Stimulated activated CD8-positive, alpha-beta memory T cell treated with anti-CD3 and anti-CD28 coated beads, Interleukin-15, amount 100 ng/mL, for 1 hour (primary cell): ENCODE data around the gene MTO1.
"Not testable (repeated sequence)": the region's sequence is repeated elsewhere in the genome, so short reads cannot be mapped to it uniquely, and the experiment has no call there.

Experiments used
- DNase-seq: peaks from one replicate; pipeline ENCODE4 v3.0.0-alpha.2; 2020; ENCODE audit warnings: low read depth

MTO1 gene

DNA sequence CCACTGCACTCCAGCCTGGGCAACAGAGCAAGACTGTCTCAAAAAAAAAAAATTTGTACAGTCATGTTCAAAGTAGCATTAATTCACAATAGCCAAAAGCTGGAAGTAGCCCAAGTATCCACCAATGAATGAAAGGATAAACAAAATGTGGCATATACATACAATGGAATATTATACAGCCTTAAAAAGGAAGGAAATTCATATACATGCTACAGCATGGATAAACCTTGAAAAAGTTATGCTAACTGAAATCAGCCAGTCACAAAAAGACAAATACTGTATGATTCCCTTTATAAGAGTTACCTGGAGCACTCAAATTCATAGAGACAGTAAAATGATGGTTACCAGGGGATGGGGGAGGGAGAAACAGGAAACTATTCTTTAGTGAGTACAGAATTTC, 43.6 kb downstream of the MTO1 start:
- no peak for DNase-seq

DNA sequence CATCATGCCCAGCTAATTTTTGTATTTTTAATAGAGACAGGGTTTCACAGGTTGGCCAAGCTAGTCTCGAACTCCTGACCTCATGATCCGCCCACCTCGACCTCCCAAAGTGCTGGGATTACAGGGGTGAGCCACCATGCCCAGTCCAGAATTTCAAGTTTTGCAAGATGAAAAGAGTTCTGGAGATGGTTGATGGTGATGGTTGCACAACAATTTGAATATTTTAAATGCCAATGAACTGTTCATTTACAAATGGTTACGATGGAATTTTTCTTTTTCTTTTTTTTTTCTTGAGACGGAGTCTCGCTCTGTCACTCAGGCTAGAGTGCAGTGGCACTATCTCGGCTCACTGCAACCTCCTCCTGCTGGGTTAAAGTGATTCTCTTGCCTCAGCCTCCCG, 44.2 kb downstream of the MTO1 start:
- not testable (repeated sequence) for DNase-seq

DNA sequence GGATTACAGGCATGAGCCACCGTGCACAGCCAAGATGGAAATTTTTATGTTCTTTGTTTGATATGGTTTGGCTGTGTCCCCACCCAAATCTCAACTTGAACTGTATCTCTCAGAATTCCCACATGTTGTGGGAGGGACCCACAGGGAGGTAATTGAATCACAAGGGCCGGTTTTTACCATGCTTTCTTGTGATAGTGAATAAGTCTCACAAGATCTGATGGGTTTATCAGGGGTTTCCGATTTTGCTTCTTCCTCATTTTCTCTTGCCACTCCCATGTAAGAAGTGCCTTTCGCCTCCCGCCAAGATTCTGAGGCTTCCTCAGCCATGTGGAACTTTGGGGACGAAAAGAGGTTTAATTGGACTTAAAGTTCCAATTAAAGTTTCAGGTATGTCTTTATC, 44.7 kb downstream of the MTO1 start:
- DNase-seq = no peak

DNA sequence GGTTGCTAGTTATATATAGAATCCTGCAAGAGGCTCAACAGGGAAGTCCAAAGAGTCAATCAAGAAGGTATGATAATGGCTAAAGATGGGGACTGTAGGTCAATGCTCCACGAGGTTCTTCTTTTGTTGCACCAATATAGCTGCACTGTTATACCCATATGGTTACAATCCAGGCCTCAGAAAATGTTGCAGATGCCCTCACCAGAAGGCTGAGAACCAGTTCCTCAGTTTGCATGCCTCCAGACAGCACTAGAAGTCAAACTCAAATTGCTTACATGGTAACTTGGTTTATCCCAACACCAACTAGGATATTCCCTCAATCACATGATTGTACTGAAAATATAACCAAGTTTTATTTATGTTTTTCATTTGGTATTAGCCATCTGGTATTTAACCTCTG, 47.2 kb downstream of the MTO1 start:
- DNase-seq = no peak

DNA sequence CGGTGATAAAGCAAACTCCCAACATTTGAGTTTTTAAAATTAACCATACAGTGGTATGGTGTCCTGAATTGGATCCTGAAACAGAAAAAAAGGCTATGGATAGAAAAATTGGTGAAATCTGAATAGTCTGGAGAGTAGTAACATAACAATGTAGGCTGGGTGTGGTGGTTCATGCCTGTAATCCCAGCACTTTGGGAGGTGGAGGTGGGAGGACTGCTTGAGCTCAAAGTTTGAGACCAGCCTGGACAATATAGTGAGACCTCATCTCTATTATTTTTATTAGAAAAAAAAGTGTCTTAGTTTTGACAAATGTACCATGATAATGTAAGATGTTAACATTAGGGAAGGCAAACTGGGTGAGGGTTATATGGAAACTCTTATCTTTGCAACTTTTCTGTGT, 48.3 kb downstream of the MTO1 start:
- no peak for DNase-seq

DNA sequence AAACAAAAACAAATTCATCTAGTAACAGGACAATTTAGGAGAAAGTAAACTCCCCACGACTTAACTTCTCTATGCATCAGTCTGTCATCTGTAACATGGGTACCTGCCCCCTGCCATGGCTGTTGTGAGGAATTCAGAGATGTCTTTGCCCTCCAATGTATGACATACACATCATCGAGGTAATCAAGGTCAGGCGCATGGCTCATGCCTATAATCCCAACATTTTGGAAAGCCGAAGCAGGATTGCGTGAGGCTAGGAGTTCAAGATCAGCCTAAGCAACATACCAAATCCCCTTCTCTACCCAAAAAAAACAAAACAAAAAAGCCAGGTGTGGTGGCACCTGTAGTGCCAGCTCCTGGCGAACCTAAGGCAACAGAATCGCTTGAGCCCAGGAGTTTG, 50.3 kb downstream of the MTO1 start:
- DNase-seq = no peak

DNA sequence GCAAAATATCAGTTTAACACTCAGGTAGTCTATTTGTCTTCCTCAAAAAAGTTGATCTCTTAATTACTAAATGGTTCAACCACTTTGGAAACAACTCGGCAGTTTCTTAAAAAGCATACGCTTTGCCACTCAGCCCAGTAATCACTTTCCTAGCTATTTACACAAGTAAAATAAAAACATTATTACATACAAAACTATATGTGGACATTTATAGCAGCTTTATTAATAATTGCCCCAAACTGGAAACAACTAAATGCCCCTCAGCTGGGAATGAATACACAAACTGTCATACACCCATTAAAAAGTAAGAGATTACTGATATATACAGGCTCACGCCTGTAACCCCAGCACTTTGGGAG, 51.9 kb downstream of the MTO1 start:
- no peak for DNase-seq

DNA sequence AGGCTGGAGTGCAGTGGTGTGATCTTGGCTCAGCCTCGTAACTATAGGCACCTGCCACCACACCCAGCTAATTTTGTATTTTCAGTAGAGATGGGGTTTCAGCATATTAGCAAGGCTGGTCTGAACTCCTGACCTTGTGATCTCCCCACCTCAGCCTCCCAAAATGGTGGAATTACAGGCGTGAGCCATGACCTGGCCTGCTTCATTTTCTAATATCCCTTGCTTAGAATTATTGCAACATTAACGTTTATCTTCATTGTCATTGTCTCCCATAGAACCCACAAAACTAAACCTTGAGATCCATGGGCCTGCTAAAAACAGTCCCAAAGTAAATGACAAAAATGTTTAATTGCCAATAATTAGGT, 53.2 kb downstream of the MTO1 start:
- DNase-seq = no peak

DNA sequence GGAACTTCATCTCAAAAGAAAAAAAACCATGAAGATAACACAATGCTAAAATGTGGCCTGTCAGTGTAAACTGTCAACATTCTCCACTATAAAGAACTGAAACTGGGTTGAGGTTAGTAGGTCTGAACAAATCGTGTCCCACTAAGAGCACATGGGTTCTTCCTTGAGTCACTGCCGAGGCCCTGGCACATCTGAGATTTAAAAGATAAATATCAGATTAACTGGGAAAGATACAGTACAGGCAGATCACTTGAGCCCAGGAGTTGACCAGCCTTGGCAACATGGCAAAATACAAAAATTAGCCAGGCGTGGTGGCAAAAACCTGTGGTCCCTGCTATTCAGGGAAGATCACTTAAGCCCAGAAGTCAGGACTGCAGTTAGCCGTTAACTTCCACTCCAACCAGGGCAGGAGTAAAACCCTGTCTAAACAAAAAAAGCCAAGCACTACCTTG, 53.7 kb downstream of the MTO1 start:
- DNase-seq = no peak

DNA sequence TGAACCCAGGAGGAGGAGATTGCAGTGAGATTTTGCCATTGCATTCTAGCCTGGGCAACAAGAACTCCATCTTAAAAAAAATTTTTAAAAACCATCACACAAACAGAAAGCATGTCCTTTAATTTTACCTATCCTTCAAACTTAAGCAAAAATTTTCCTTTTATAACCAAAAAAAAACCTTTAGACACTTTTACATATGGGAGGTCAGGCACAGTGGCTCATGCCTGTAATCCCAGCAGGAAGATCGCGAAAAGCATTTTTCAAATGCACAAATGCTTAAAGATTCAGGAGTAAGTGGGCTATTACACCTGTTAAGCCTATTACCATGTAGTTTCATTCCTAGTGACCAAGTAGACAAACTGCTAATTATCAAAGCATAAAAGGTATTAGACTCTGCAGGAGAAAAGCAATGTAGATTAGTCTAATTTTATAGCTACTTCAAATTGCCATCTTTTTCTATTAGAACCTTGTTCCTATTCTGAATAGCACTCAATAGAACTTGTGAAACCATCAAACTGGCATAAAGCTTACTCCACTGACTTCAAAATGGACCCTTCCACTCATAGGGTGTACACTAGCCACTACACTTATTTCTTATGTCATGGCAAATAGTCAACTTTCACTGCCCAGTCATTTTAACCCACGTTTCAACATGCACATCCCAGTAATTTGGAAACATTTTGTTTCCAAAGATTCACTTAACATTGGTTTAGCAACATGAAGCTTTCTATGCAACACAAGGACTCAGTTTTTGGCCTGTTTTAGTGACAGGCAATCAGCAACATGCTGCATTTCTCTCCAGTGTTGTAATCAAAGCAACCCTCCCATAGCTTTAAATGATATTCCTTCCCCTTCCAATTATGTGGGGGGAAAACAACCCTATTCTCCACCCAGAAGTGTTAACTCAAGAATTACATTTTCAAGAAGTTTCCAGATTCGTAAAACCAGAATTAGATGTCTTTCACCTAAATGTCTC, 55.3 kb downstream of the MTO1 start:
- no peak for DNase-seq

DNA sequence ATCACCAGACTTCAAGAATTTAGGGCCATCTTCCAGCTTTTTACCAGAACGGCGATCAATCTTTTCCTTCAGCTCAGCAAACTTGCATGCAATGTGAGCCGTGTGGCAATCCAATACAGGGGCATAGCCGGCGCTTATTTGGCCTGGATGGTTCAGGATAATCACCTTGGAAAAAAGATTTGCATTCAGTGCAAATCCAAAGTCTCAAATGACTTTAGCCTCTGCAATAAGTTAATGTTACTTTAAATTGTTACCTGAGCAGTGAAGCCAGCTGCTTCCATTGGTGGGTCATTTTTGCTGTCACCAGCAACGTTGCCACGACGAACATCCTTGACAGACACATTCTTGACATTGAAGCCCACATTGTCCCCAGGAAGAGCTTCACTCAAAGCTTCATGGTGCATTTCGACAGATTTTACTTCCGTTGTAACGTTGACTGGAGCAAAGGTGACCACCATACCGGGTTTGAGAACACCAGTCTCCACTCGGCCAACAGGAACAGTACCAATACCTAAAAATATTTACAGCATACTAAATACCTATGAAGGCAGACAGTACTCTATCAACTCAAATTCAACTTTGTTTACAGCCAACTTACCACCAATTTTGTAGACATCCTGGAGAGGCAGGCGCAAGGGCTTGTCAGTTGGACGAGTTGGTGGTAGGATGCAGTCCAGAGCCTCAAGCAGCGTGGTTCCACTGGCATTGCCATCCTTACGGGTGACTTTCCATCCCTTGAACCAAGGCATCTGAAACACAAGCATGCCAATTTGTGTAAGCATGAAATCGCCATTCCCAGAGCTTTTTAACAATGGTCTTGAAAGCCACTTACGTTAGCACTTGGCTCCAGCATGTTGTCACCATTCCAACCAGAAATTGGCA, 56.8 kb downstream of the MTO1 start:
- DNase-seq = not testable (repeated sequence)

DNA sequence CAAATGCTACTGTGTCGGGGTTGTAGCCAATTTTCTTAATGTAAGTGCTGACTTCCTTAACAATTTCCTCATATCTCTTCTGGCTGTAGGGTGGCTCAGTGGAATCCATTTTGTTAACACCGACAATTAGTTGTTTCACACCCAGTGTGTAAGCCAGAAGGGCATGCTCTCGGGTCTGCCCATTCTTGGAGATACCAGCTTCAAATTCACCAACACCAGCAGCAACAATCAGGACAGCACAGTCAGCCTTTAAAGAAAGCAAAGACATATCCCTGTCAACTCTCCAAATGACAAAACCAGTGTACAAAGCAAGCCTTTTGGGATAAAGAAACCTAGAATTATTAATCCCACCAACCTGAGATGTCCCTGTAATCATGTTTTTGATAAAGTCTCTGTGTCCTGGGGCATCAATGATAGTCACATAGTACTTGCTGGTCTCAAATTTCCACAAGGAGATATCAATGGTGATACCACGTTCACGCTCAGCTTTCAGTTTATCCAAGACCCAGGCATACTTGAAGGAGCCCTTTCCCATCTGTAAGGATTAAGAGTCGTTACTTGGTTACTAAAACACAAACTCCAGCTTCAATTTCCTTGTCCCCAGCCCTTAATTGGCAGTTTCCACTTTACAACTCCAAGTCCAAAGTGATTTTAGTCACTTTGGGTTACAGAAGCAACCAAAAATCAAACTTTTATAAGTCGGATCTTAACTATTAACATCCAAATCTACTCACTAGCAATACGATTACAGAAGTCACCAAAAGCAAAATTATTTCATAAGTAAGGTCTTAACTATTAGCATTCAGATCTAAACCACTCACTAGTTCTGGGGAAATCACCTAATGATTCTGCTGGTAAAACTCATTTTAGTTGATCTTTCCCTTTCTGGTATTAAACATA, 57.7 kb downstream of the MTO1 start:
- not testable (repeated sequence) for DNase-seq

DNA sequence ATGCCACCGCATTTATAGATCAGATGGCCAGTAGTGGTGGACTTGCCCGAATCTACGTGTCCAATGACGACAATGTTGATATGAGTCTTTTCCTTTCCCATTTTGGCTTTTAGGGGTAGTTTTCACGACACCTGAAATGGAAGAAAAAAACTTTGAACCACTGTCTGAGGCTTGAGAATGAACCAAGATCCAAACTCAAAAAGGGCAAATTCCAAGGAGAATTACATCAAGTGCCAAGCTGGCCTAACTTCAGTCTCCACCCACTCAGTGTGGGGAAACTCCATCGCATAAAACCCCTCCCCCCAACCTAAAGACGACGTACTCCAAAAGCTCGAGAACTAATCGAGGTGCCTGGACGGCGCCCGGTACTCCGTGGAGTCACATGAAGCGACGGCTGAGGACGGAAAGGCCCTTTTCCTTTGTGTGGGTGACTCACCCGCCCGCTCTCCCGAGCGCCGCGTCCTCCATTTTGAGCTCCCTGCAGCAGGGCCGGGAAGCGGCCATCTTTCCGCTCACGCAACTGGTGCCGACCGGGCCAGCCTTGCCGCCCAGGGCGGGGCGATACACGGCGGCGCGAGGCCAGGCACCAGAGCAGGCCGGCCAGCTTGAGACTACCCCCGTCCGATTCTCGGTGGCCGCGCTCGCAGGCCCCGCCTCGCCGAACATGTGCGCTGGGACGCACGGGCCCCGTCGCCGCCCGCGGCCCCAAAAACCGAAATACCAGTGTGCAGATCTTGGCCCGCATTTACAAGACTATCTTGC, 58.6 kb downstream of the MTO1 start:
- DNase-seq = peak; percentile 53

DNA sequence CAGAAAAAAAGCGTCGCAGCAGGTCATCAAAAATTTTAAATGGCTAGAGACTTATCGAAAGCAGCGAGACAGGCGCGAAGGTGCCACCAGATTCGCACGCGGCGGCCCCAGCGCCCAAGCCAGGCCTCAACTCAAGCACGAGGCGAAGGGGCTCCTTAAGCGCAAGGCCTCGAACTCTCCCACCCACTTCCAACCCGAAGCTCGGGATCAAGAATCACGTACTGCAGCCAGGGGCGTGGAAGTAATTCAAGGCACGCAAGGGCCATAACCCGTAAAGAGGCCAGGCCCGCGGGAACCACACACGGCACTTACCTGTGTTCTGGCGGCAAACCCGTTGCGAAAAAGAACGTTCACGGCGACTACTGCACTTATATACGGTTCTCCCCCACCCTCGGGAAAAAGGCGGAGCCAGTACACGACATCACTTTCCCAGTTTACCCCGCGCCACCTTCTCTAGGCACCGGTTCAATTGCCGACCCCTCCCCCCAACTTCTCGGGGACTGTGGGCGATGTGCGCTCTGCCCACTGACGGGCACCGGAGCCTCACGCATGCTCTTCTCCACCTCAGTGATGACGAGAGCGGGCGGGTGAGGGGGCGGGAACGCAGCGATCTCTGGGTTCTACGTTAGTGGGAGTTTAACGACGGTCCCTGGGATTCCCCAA, 59.3 kb downstream of the MTO1 start, which contains the start of gene EEF1A1:
TSS of gene EEF1A1 (minus strand) at position 345 of the 663 bp plus-strand sequence. CDS start 1,006 bp downstream, outside the sequence.
- peak; percentile 99 for DNase-seq

DNA sequence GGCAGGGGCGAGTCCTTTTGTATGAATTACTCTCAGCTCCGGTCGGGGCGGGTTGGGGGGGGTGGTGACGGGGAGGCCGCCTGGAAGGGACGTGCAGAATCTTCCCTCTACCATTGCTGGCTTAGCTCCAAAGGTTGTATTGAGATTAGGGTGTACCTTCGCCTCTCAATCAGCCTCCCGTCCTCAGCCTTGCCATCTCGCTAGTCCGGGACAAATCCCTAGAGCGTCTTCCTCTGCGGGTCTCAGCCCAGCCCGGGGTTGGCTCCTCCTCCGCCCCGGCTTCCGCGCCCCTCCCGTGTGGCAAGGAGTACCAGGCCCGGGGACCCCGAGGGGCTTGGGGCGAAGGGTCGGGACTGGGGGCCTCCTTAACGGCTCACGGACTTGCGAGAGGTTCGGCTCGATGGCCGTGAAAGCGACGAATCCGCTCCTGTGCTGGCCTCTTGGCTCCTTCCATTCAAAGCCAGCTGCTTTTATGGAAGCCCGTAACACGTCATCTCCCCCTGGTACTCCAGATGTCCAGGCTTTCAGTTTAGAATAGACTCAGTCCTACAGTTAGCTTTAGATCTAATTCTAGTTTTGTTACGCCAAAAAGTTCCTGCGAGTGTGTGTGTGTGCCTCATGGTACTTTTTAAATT, 59.9 kb downstream of the MTO1 start:
- no peak for DNase-seq

DNA sequence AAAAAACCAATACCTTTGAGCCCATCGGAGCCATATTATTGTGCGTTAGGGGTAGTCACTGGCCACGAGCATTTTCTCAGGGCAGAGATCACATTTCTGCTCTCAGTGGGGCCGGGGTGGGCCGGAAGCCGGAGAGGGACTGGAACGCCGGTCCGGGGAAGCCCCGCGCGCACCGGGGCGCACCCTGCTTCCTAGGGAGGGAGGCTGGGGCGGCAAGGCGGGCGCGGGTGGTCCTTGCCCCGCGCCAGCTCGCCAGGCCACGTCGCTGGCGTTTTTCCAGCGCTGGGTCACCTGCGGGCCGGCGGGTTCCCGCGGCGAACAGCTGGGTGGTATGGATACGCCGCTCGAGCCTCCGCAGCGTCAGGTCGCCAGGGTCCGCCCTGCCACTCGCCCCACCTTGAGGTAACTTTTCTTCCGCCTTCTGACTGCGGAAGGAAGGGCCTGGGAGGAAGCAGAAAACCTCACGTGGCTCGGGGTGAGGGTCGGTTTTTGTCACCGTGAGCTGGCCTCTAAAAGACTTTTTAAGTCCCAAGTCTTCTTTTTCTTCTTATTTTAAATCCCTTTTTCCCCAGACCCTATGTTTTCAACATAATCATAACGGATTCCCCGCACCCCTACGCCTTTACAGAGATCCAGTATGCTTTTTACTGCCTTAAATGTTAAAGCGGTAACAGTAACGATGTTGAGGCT, 62.0 kb downstream of the MTO1 start:
- peak; percentile 46 for DNase-seq

DNA sequence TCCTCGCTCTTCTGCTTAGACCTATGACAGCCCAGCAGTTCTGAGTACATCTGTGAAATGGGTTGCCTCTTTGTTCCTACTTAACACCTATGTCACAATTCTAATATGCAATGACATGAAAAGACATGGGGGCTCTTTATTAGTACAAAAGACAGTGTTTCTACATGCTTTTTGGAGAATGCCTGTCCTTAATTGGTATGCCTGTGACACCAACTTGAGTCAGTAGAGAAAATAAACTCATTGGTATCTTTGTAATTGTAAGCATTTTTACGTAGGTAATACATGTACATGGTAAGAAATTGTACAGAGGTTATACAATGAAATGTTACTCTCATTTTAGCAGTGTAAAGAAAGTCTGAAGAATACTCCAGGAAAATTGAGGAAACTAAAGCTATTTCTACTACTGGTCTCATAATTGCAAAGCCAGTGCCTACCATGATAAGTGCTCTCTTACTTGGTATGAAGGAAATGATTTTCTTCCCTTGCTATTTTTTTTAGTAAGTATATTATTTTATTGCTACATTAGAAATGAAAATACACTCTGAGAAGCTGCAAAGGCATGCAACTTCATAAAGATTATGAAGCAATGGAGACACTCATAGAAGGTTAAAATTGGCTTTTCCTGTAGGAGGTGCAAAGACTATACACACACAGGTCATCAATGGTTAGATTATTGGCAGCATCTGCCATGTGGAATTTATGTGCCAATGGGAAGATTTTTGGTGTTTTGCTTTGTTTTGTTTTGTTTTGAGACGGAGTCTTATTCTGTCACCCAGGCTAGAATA, 64.2 kb downstream of the MTO1 start:
- DNase-seq = no peak

DNA sequence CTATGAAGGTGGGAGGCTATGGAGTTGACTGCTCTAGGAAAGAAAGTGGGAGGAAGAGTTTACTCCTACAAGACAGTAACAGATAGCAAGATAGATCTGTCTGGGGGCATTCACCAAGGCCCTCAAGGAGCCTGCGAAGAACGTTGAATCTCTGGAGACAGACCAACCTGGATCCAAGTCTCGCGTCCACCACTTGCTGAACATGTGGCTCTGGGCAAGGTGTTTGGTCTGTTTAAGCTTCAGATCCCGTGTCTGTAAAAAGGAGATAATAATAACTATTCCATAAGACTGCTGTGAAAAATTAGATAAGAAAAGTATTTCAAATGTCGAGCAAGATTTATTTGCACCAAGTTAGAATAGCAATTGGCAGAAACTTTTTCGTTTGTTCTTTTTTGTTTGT, 67.4 kb downstream of the MTO1 start:
- DNase-seq = no peak

DNA sequence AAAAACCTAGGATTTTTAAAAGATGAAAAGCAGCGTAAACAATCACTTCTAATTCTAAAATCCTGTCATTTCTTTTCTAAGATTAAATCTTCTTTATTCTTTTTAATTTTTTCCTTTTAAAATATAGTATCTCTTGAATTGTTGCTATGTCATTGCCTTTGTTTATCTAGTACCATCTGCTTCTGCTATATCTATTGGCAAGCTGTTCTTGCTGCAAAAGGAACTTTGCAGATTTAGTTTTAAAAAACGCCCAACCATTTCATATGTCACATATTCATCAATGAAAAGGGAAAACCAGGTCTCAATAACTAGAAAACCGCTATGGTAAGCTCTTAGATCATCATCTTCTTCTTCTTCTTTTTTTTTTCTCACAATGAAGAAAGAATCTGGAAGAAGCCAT, 70.8 kb downstream of the MTO1 start:
- no peak for DNase-seq
